SK-N-SH (cell line): Measurements from ENCODE around the gene ZNF225.

Source experiments
- CTCF ChIP-seq: fragments of 200-600 bp; sonication (generic); IDR thresholded peaks from 2 replicates; pipeline ENCODE4 v1.6.1; 2017; ENCODE audit warnings: antibody characterized with exemption, mild to moderate bottlenecking, moderate library complexity
- EP300 ChIP-seq, 2 experiments: IDR thresholded peaks; 2 replicates each; pipeline versions ENCODE4 v1.4.0 to v1.6.1; 2012; ENCODE audit warnings: borderline replicate concordance in 1 of 2, low read depth in 1 of 2, low read length in 1 of 2
- EZH2phosphoT487 ChIP-seq: fragments of 200-600 bp; sonication (generic); IDR thresholded peaks from 2 replicates; pipeline ENCODE4 v1.6.1; 2017; ENCODE audit warnings: low read depth, mixed run types, mild to moderate bottlenecking, antibody characterized with exemption, moderate library complexity, borderline replicate concordance
- GABPA ChIP-seq: IDR thresholded peaks from 2 replicates; pipeline ENCODE4 v1.4.0; 2012; ENCODE audit warnings: low read depth, mild to moderate bottlenecking
- MXI1 ChIP-seq: IDR thresholded peaks from 2 replicates; pipeline ENCODE4 v1.6.1; 2012; ENCODE audit warnings: mild to moderate bottlenecking, low read depth, low read length, improper control_type of control experiment
- POLR2AphosphoS5 ChIP-seq: IDR thresholded peaks from 2 replicates; pipeline ENCODE4 v1.6.1; 2012; ENCODE audit warnings: low read depth, low read length
- RAD21 ChIP-seq: IDR thresholded peaks from 2 replicates; pipeline ENCODE4 v1.6.1; 2012; ENCODE audit warnings: mild to moderate bottlenecking, low read length
- RCOR1 ChIP-seq: fragments of 150-350 bp; IDR thresholded peaks from 2 replicates; pipeline ENCODE4 v1.6.1; 2017; ENCODE audit warnings: antibody characterized with exemption, low read length
- SMC3 ChIP-seq: IDR thresholded peaks from 2 replicates; pipeline ENCODE4 v1.6.1; 2012; ENCODE audit warnings: low read depth, low read length, improper control_type of control experiment
- TCF12 ChIP-seq: IDR thresholded peaks from 2 replicates; pipeline ENCODE4 v1.4.0; 2012

- no peak for TF ChIP-seq RAD21
- no peak for TF ChIP-seq POLR2AphosphoS5
- no peak for TF ChIP-seq TCF12
- TF ChIP-seq CTCF, result no peak
- no peak for TF ChIP-seq EP300 (IDR thresholded peaks at IDR 0.05; ENCODE audit: borderline replicate concordance in 1 of 2, low read depth in 1 of 2, low read length in 1 of 2)
- TF ChIP-seq EZH2phosphoT487, result no peak
- no peak for TF ChIP-seq MXI1
- no peak for TF ChIP-seq RCOR1
- TF ChIP-seq SMC3, result no peak
- no peak for TF ChIP-seq GABPA
These were observed 67.8 kb downstream of the ZNF225 start for GRCh38 chr19:44180968-44181367.
